Psoas muscle (tissue), 8 donors: ENCODE measurements around the gene CHCHD6. TPM values are rescaled to one million over a fixed set of nuclear protein-coding genes. Genes with fewer than 3 reads are reported as not detected.
A peak's percentile ranks its signal among the peaks of the same experiment; 100 is the strongest.

Experiments used
- ATAC-seq, 4 donors: fragments of 200-7000 bp; cut with Tn5 transposase; one replicate each; pipeline ENCODE4 v1.9.1; 2020; ENCODE audit warnings: moderate library complexity in 3 of 4, mild to moderate bottlenecking in 2 of 4
- DNase-seq, 2 donors: peaks; one replicate each; pipeline ENCODE4 v3.0.0-alpha.2; 2020
- H3K27ac ChIP-seq: fragments of 200-600 bp; one replicate; pipeline ENCODE4 v1.8.0; 2022
- H3K27me3 ChIP-seq, 3 donors: fragments of 200-600 bp in 1 of 3; one replicate each; pipeline versions ENCODE4 v1.6.1 to v1.8.0; 2013 to 2022; ENCODE audit warnings: low read length in 2 of 3, mild to moderate bottlenecking in 2 of 3, moderate library complexity in 1 of 3; ENCODE audit not compliant: insufficient read depth in 3 of 3
- H3K36me3 ChIP-seq, 2 donors: fragments of 200-600 bp in 1 of 2; one replicate each; pipeline versions ENCODE4 v1.6.1 to v1.8.0; 2013 to 2022; ENCODE audit warnings: low read depth in 1 of 2, mild to moderate bottlenecking in 1 of 2, moderate library complexity in 1 of 2; ENCODE audit not compliant: insufficient read depth in 1 of 2
- H3K4me1 ChIP-seq: fragments of 200-600 bp; one replicate; pipeline ENCODE4 v1.8.0; 2022
- H3K4me3 ChIP-seq: fragments of 200-600 bp; one replicate; pipeline ENCODE4 v1.8.0; 2022; ENCODE audit warnings: mild to moderate bottlenecking
- H3K9me3 ChIP-seq: fragments of 200-600 bp; one replicate; pipeline ENCODE4 v1.8.0; 2022
- WGBS, 3 donors: extraction: QIAGEN DNeasy Blood & Tissue Kit; methylation state at CpG; one replicate each; pipeline versions ENCODE4 v1.1.6 to v1.1.7; 2013; 5-methylcytosine and 5-hydroxymethylcytosine counted together
- intact Hi-C, 2 donors: fragments of 100-400 bp; cut with DNase I; formaldehyde crosslinking; loops; one replicate each; pipeline versions ENCODE4 v1.11.0 to v1.14.2; 2022
- polyA plus RNA-seq, 3 donors: library from polyadenylated mRNA; stranded (reverse); fragments of 200-250 nt; gene quantifications; one replicate each; pipeline ENCODE4 v1.2.3, GENCODE V29; 2013
- total RNA-seq, 4 donors: library from RNA; stranded (reverse); fragmentation: NEBNext Ultra II Directional in 2 of 4; extraction: Animal tissue kit (Norgen Biotek cat#: 25700) in 2 of 4; gene quantifications; one replicate each; pipeline versions ENCODE4 v1.2.1 to v1.2.4, GENCODE V29; 2021 to 2023
- TF ChIP-seq, protein P1 (sequence below): fragments of 200-600 bp; IDR thresholded peaks from one replicate; pipeline ENCODE4 v1.8.0; 2022; ENCODE audit warnings: antibody characterized with exemption
- donor health status: healthy with polysubstance abuse.
- donor health status: DM: no; HTN: no; CAD: no; lungs with moderate emphysema.
- donor health status: Bipolar disorder and iron deficiency.
- donor health status: healthy.
- donor health status: DM: yes; HTN: yes; CAD: no.
- donor health status: DM: no; HTN: no; CAD: no.
- donor health status: DM: no; HTN: no; CAD: no.
- donor health status: DM: yes; HTN: yes; CAD: no.

CHCHD6 gene
- total and polyA plus RNA-seq, 7 donors: 2.4 to 13.8 (median 3.5) TPM

- TF ChIP-seq, protein P1, sequence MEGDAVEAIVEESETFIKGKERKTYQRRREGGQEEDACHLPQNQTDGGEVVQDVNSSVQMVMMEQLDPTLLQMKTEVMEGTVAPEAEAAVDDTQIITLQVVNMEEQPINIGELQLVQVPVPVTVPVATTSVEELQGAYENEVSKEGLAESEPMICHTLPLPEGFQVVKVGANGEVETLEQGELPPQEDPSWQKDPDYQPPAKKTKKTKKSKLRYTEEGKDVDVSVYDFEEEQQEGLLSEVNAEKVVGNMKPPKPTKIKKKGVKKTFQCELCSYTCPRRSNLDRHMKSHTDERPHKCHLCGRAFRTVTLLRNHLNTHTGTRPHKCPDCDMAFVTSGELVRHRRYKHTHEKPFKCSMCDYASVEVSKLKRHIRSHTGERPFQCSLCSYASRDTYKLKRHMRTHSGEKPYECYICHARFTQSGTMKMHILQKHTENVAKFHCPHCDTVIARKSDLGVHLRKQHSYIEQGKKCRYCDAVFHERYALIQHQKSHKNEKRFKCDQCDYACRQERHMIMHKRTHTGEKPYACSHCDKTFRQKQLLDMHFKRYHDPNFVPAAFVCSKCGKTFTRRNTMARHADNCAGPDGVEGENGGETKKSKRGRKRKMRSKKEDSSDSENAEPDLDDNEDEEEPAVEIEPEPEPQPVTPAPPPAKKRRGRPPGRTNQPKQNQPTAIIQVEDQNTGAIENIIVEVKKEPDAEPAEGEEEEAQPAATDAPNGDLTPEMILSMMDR: no peak
- Histone ChIP-seq H3K27me3 (no peaks in the 10 kb centered on the region), H3K9me3 (no peaks in the 10 kb centered on the region), H3K4me3 (no peak overlapping the region), H3K36me3 (no peaks in the 10 kb centered on the region), H3K4me1 (peaks cover 5% of the 10 kb centered on the region), H3K27ac (no peak overlapping the region)
- no peak for ATAC-seq
- no peak for DNase-seq
- intact Hi-C loops: no loop called here
- WGBS, 3 donors: 86 to 92% (median 89%) methylated on average over 7 of the region's 7 CpGs
Observed at GRCh38 chr3:126887686-126888085, 183.6 kb downstream of the CHCHD6 start.

DNA sequence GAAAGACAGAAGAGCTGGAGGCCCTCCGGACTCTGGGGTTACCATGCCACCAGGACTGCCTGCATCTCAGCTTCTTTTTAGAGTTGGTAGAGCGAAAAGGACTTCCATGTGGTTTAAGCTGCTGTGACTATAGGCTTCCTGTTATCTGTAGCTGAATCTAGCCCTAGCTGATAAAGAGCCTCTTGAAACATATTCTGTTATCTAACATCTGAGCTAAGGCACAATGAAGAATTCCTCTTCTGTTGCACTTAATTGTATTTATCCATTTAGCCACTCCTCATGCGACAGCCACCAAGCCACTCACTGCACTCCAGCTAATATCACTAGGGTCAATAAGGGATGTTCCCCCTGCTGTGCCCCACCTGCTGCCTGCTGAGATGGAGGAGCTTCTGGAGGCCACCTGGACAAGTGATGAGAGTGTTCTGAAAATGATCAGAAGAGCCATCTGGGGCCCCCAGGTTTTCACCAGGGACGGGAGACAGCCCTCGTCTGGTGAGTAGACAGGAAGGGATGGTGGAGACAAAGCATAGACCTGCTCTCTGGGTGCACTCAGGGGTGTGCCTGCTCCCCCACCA, 184.2 kb downstream of the CHCHD6 start:
- ATAC-seq (no peak), DNase-seq (no peak)
- no peaks in the 10 kb centered on the region for H3K27me3 ChIP-seq
- H3K36me3 ChIP-seq: no peaks in the 10 kb centered on the region
- no peak overlapping the region for H3K27ac ChIP-seq
- H3K9me3 ChIP-seq: no peaks in the 10 kb centered on the region
- H3K4me3 ChIP-seq: no peak overlapping the region
- 94 to 99% (median 97%) methylated on average over 5 of the region's 5 CpGs for WGBS, 3 donors
- peaks cover 9% of the 10 kb centered on the region for H3K4me1 ChIP-seq
- intact Hi-C loops: no loop called here
- TF ChIP-seq, protein P1: no peak

- H3K27me3 ChIP-seq: no peaks in the 10 kb centered on the region
- no peak for DNase-seq
- no peak overlapping the region for H3K4me3 ChIP-seq
- WGBS, 3 donors: 96 to 99% (median 97%) methylated on average over 14 to 15 of the region's 15 CpGs
- intact Hi-C loops: loop anchor here in 1 of 2 donors (5.0 kb wide), 1 partner anchor 137 kb away; no protein-coding TSS in a partner anchor
- H3K27ac ChIP-seq: no peak overlapping the region
- ATAC-seq: no peak
- TF ChIP-seq, protein P1: no peak
- no peaks in the 10 kb centered on the region for H3K9me3 ChIP-seq
- no peaks in the 10 kb centered on the region for H3K36me3 ChIP-seq
- H3K4me1 ChIP-seq: peaks cover 13% of the 10 kb centered on the region
Observed at GRCh38 chr3:126889276-126890201, 185.5 kb downstream of the CHCHD6 start.

GRCh38 chr3:126891141-126891540, 187.1 kb downstream of the CHCHD6 start:
- ATAC-seq: no peak
- WGBS, 3 donors: 96 to 99% (median 98%) methylated on average over 7 of the region's 7 CpGs

More at GRCh38 chr3:126891141-126891540, 187.1 kb downstream of the CHCHD6 start:
- no peak for DNase-seq
- Histone ChIP-seq H3K9me3 (no peaks in the 10 kb centered on the region), H3K36me3 (no peaks in the 10 kb centered on the region), H3K4me1 (peaks cover 22% of the 10 kb centered on the region), H3K27me3 (no peaks in the 10 kb centered on the region), H3K27ac (peak overlapping the region; percentile 82), H3K4me3 (no peak overlapping the region)
- intact Hi-C loops: loop anchor here in 1 of 2 donors (5.0 kb wide), 1 partner anchor 139 kb away; no protein-coding TSS in a partner anchor
- TF ChIP-seq, protein P1: no peak
